DOHH2 (cell line): ENCODE results near the gene CAMTA1.

ENCODE experiments used
- H3F3A ChIP-seq: fragments of 200-600 bp; sonication (generic), shearing (Covaris generic); 2 replicates; pipeline ENCODE4 v1.6.0; 2016; ENCODE audit warnings: antibody characterized with exemption, mild to moderate bottlenecking; ENCODE audit not compliant: control insufficient read depth, insufficient read depth
- H3K27ac ChIP-seq: fragments of 200-600 bp; sonication (generic); 2 replicates; pipeline ENCODE4 v1.5.1; 2014; ENCODE audit warnings: low read depth, mild to moderate bottlenecking, low read length, moderate library complexity
- H3K27me3 ChIP-seq: fragments of 200-600 bp; sonication (generic); 2 replicates; pipeline ENCODE4 v1.6.1; 2014; ENCODE audit warnings: mild to moderate bottlenecking, low read length, mixed read lengths; ENCODE audit not compliant: control insufficient read depth
- H3K36me3 ChIP-seq: fragments of 200-600 bp; sonication (generic); 2 replicates; pipeline ENCODE4 v1.6.1; 2014; ENCODE audit warnings: mild to moderate bottlenecking, low read length, moderate library complexity, mixed read lengths; ENCODE audit not compliant: control insufficient read depth
- H3K4me1 ChIP-seq: fragments of 200-600 bp; sonication (generic); 2 replicates; pipeline ENCODE4 v1.6.1; 2014; ENCODE audit warnings: mild to moderate bottlenecking, low read length, mixed read lengths; ENCODE audit not compliant: control insufficient read depth
- H3K4me2 ChIP-seq: fragments of 200-600 bp; sonication (generic); 2 replicates; pipeline ENCODE4 v1.6.0; 2014; ENCODE audit warnings: mild to moderate bottlenecking, low read length, moderate library complexity
- H3K4me3 ChIP-seq: fragments of 200-600 bp; sonication (generic); 2 replicates; pipeline ENCODE4 v1.5.1; 2014; ENCODE audit warnings: mild to moderate bottlenecking, low read length, mixed read lengths
- H3K79me2 ChIP-seq: fragments of 200-600 bp; sonication (generic); 2 replicates; pipeline ENCODE4 v1.6.1; 2014; ENCODE audit warnings: mild to moderate bottlenecking, low read length, mixed read lengths; ENCODE audit not compliant: control insufficient read depth
- H3K9me2 ChIP-seq: fragments of 200-600 bp; sonication (generic); replicated peaks from 2 replicates; pipeline ENCODE4 v1.6.1; 2014; ENCODE audit warnings: mild to moderate bottlenecking, low read length, mixed read lengths; ENCODE audit not compliant: control insufficient read depth
- H3K9me3 ChIP-seq: fragments of 200-600 bp; sonication (generic); 2 replicates; pipeline ENCODE4 v1.6.1; 2014; ENCODE audit warnings: antibody characterized with exemption, low read length, mixed read lengths; ENCODE audit not compliant: control insufficient read depth, insufficient read depth
- H4K20me1 ChIP-seq: fragments of 200-600 bp; sonication (generic); 2 replicates; pipeline ENCODE4 v1.6.0; 2014; ENCODE audit warnings: low read depth, mild to moderate bottlenecking, antibody characterized with exemption, low read length, moderate library complexity; ENCODE audit not compliant: control insufficient read depth, insufficient read depth
- CTCF ChIP-seq: fragments of 200-600 bp; sonication (generic); IDR thresholded peaks from one replicate; pipeline ENCODE4 v1.5.1; 2014; ENCODE audit warnings: antibody characterized with exemption, mild to moderate bottlenecking, low read depth, low read length; ENCODE audit not compliant: poor library complexity, severe bottlenecking
- EZH2phosphoT487 ChIP-seq: fragments of 200-600 bp; sonication (generic); IDR thresholded peaks from 2 replicates; pipeline ENCODE4 v1.6.1; 2017; ENCODE audit warnings: borderline replicate concordance, mild to moderate bottlenecking, antibody characterized with exemption, low read length, moderate library complexity, mixed read lengths

CAMTA1 gene

GRCh38 chr1:7011826-7012225, 226.6 kb downstream of the CAMTA1 start:
- Histone ChIP-seq H3K27me3 (no peaks in the 10 kb centered on the region), H4K20me1 (no peaks in the 10 kb centered on the region), H3K9me2 (no peaks in the 10 kb centered on the region), H3K4me2 (no peak overlapping the region), H3K4me1 (no peaks in the 10 kb centered on the region), H3K9me3 (no peaks in the 10 kb centered on the region), H3K27ac (no peak overlapping the region), H3K36me3 (no peaks in the 10 kb centered on the region), H3F3A (no peaks in the 10 kb centered on the region), H3K4me3 (no peak overlapping the region), H3K79me2 (no peaks in the 10 kb centered on the region)
- no peak for TF ChIP-seq CTCF
- no peak for TF ChIP-seq EZH2phosphoT487

DNA sequence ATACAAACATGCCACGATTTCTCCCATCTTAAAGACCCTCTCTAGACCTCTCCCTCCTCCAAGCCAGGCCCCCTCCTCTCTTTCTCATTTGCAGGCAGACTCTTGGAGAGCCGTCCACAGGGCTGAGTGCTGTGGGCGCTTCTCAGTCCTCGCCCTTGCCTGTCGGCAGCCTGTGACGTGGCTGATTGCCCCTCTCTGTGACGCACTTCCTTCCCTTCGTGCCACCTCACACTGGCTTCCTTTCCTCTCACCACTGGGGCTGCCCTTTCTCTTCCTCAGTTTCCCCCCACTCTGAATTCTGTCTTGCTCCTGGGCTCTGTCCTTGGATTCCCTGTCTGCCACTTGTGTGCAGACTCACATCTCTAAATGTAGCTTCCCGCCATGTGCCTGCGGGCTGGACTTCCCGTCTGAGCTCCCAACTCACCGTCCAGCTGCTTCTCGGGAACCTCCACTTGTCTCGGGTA, 227.2 kb downstream of the CAMTA1 start:
- Histone ChIP-seq H3K27me3 (no peaks in the 10 kb centered on the region), H3K9me3 (no peaks in the 10 kb centered on the region), H3K4me2 (no peak overlapping the region), H3K36me3 (no peaks in the 10 kb centered on the region), H3K27ac (no peak overlapping the region), H3K4me1 (no peaks in the 10 kb centered on the region), H3F3A (no peaks in the 10 kb centered on the region), H3K4me3 (no peak overlapping the region), H4K20me1 (no peaks in the 10 kb centered on the region), H3K79me2 (no peaks in the 10 kb centered on the region), H3K9me2 (no peaks in the 10 kb centered on the region)
- TF ChIP-seq CTCF: no peak
- no peak for TF ChIP-seq EZH2phosphoT487

DNA sequence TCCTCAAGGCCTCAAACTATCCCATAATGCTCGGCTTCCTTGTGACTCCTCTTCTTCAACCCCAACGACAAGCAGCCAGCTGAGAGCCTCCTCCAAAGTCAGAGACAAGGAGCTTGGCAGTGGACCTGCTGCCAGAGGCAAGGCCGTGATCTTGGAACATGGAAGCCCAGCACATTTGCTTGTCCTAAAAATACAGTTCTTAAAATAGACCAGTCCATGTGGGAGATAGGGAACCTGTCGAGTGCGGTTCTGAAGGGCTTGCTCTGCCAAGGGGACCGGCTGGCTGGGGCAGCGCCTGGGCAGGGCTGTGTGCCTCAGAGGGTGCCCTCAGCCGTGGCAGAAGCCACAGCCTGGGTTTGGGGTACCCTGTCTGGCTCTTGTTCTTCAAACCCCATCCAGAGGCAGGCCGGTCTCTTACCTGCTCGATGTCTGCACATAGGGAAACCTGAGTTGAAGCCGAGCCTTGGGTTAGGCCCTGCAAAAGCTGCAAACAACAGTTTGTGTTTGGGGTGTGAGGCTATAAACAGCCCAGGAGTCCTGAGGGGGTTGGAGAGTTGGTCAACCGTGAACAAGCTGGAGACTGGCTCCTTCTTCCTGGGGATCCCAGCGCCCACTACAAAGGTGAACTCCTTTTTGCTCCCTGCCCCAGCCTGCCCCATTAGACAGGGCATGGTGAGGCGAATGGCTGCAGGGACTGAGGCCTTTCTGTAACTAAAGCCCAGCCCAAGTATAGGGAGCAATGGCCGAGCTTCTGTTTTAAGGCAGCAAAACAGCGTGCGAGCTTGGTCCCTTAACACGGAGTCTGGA, 228.8 kb downstream of the CAMTA1 start:
- Histone ChIP-seq H3K9me2 (no peaks in the 10 kb centered on the region), H4K20me1 (no peaks in the 10 kb centered on the region), H3K27me3 (no peaks in the 10 kb centered on the region), H3K4me3 (no peak overlapping the region), H3K27ac (no peak overlapping the region), H3K36me3 (no peaks in the 10 kb centered on the region), H3K4me1 (no peaks in the 10 kb centered on the region), H3K9me3 (no peaks in the 10 kb centered on the region), H3K4me2 (no peak overlapping the region), H3K79me2 (no peaks in the 10 kb centered on the region), H3F3A (no peaks in the 10 kb centered on the region)
- TF ChIP-seq EZH2phosphoT487 (no peak), CTCF (no peak)
